HL-60 (cell line): ENCODE results near the gene ATP13A3.

Experiments used
- DNase-seq, 2 experiments: peaks; one replicate each; pipeline ENCODE4 v3.0.0-alpha.2; 2010 to 2020; ENCODE audit warnings: low read depth in 1 of 2, low spot score in 1 of 2
- H3K27ac ChIP-seq: fragments of 250-450 bp; sonication (Bioruptor Pico); replicated peaks from 2 replicates; pipeline ENCODE4 v1.5.1; 2020; ENCODE audit warnings: mild to moderate bottlenecking, moderate library complexity
- H3K27me3 ChIP-seq: fragments of 250-450 bp; sonication (Bioruptor Pico); 2 replicates; pipeline ENCODE4 v1.5.1; 2021; ENCODE audit warnings: mild to moderate bottlenecking, moderate library complexity; ENCODE audit not compliant: insufficient read depth, poor library complexity, severe bottlenecking
- H3K4me3 ChIP-seq: replicated peaks from 2 replicates; pipeline ENCODE4 v1.5.1; 2011; ENCODE audit warnings: mild to moderate bottlenecking, control low read depth, low read length; ENCODE audit not compliant: insufficient read depth
- GABPA ChIP-seq: IDR thresholded peaks from 2 replicates; pipeline ENCODE4 v1.6.1; 2012; ENCODE audit warnings: low read depth
- POLR2AphosphoS5 ChIP-seq: IDR thresholded peaks from 2 replicates; pipeline ENCODE4 v1.6.1; 2012; ENCODE audit warnings: low read depth
- SPI1 ChIP-seq: IDR thresholded peaks from 2 replicates; pipeline ENCODE4 v1.6.1; 2012; ENCODE audit warnings: low read depth, mild to moderate bottlenecking, borderline replicate concordance
- TF ChIP-seq, protein P1 (sequence below): IDR thresholded peaks from one replicate; pipeline ENCODE4 v1.5.1; 2011; ENCODE audit warnings: low read length, control low read depth, inconsistent platforms; ENCODE audit not compliant: insufficient read depth
- TF ChIP-seq, protein P2 (sequence below): IDR thresholded peaks from 2 replicates; pipeline ENCODE4 v1.6.1; 2012; ENCODE audit warnings: low read depth; ENCODE audit not compliant: insufficient replicate concordance

ATP13A3 gene

DNA sequence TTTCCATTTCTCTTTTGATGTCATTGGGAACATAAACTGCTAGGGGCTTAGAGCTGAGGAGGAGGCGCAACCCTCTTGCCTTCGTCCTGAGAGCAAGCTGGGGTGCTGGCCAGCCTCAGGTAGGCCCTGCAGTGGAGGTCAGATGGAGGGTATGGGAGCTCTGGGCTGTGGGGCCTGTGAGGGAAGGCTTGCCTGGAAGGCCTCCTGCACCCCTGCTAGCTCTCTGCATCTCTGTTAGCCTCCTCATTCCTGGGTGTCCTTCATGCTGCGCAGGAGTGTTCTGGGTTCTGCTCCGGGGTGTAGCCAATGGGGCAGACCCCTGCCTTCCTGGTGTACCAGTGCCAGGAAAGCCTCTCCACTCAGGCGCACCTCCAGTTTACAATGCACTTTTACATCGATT is 99.5 kb downstream of the ATP13A3 start:
- Histone ChIP-seq H3K4me3 (no peak overlapping the region), H3K27me3 (peaks cover 3% of the 10 kb centered on the region), H3K27ac (no peak overlapping the region)
- DNase-seq, result no peak
- no peak for TF ChIP-seq GABPA
- no peak for TF ChIP-seq SPI1
- TF ChIP-seq POLR2AphosphoS5, result no peak
- TF ChIP-seq, protein P1, sequence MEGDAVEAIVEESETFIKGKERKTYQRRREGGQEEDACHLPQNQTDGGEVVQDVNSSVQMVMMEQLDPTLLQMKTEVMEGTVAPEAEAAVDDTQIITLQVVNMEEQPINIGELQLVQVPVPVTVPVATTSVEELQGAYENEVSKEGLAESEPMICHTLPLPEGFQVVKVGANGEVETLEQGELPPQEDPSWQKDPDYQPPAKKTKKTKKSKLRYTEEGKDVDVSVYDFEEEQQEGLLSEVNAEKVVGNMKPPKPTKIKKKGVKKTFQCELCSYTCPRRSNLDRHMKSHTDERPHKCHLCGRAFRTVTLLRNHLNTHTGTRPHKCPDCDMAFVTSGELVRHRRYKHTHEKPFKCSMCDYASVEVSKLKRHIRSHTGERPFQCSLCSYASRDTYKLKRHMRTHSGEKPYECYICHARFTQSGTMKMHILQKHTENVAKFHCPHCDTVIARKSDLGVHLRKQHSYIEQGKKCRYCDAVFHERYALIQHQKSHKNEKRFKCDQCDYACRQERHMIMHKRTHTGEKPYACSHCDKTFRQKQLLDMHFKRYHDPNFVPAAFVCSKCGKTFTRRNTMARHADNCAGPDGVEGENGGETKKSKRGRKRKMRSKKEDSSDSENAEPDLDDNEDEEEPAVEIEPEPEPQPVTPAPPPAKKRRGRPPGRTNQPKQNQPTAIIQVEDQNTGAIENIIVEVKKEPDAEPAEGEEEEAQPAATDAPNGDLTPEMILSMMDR, result no peak
- TF ChIP-seq, protein P2, sequence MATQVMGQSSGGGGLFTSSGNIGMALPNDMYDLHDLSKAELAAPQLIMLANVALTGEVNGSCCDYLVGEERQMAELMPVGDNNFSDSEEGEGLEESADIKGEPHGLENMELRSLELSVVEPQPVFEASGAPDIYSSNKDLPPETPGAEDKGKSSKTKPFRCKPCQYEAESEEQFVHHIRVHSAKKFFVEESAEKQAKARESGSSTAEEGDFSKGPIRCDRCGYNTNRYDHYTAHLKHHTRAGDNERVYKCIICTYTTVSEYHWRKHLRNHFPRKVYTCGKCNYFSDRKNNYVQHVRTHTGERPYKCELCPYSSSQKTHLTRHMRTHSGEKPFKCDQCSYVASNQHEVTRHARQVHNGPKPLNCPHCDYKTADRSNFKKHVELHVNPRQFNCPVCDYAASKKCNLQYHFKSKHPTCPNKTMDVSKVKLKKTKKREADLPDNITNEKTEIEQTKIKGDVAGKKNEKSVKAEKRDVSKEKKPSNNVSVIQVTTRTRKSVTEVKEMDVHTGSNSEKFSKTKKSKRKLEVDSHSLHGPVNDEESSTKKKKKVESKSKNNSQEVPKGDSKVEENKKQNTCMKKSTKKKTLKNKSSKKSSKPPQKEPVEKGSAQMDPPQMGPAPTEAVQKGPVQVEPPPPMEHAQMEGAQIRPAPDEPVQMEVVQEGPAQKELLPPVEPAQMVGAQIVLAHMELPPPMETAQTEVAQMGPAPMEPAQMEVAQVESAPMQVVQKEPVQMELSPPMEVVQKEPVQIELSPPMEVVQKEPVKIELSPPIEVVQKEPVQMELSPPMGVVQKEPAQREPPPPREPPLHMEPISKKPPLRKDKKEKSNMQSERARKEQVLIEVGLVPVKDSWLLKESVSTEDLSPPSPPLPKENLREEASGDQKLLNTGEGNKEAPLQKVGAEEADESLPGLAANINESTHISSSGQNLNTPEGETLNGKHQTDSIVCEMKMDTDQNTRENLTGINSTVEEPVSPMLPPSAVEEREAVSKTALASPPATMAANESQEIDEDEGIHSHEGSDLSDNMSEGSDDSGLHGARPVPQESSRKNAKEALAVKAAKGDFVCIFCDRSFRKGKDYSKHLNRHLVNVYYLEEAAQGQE, result no peak

DNA sequence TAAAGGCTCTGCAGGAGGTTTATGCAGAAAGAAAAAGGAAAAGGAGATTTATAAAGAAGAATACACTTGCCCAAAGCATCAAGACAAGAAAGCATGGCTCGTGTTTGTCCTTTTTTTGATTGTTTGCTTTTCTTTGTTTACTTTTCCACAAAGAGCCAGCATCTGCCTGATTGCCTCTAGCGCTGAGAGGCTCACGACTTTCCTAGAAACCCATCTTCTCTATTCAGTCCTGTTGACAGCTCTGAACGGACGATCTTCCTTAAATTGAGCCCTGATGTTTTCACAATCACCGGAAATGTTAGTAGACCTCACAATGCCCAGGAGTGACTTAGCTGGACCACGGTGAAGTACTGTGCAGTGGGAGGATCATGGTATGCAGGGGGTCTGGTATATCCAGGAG is 100.2 kb downstream of the ATP13A3 start:
- DNase-seq, result no peak
- no peak overlapping the region for H3K27ac ChIP-seq
- H3K27me3 ChIP-seq, result peaks cover 3% of the 10 kb centered on the region
- TF ChIP-seq POLR2AphosphoS5 (no peak), SPI1 (no peak), GABPA (no peak)
- TF ChIP-seq, protein P1, result no peak
- TF ChIP-seq, protein P2, result no peak
- no peak overlapping the region for H3K4me3 ChIP-seq

DNA sequence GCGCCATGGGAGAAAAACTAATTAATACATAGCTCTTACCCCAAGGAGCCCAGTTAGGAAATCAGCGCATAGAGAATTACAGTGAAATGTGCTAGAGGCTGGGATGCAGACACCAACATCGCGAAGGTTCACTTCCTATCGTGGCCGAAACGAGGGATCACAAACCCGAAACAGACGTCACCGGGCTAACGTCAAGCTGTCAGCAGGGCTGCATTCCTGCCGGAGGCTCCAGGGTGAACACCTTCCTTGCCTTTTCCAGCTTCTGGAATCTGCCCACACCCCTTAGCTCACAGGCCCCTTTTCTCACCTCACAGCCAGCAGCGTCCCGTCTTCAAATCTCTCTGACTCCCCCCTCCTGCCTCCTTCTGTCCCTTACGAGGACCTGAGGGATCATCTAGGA is 100.7 kb downstream of the ATP13A3 start:
- Histone ChIP-seq H3K27me3 (peaks cover 3% of the 10 kb centered on the region), H3K27ac (no peak overlapping the region), H3K4me3 (no peak overlapping the region)
- no peak for TF ChIP-seq POLR2AphosphoS5
- TF ChIP-seq, protein P1, result no peak
- TF ChIP-seq, protein P2, result no peak
- no peak for TF ChIP-seq SPI1
- TF ChIP-seq GABPA, result no peak
- no peak for DNase-seq
